K562 (cell line): ENCODE results near the gene CAPRIN2. TPM values are rescaled to one million over a fixed set of nuclear protein-coding genes. Genes with fewer than 3 reads are reported as not detected.

Experiments used
- POLR2A ChIP-seq: fragments of 450-650 bp; conservative IDR thresholded peaks from 2 replicates; pipeline ENCODE4 v1.6.1; 2016
- POLR2G ChIP-seq: fragments of 200-400 bp; formaldehyde crosslinking; IDR thresholded peaks from 2 replicates; pipeline ENCODE4 v1.6.1; 2017; ENCODE audit warnings: low read depth, mild to moderate bottlenecking, antibody characterized with exemption, low read length, moderate library complexity
- RAD21 ChIP-seq, 2 experiments: fragments of 250-450 bp in 1 of 2; fragments of 450-650 bp in 1 of 2; sonication (Bioruptor Pico) in 1 of 2; formaldehyde crosslinking in 1 of 2; IDR thresholded peaks in 1 of 2; conservative IDR thresholded peaks in 1 of 2; 2 replicates each; pipeline versions ENCODE4 v1.4.0 to v1.8.0; 2020 to 2022; ENCODE audit warnings: mild to moderate bottlenecking in 2 of 2, moderate library complexity in 1 of 2
- RNF2 ChIP-seq: sonication (generic); IDR thresholded peaks from 2 replicates; pipeline ENCODE4 v1.6.1; 2016
- ZBTB40 ChIP-seq, 2 experiments: fragments of 450-650 bp in 1 of 2; sonication (generic) in 1 of 2; formaldehyde crosslinking in 1 of 2; IDR thresholded peaks; 2 replicates each; pipeline versions ENCODE4 v1.7.1 to v1.9.0; 2016 to 2022; ENCODE audit warnings: inconsistent platforms in 1 of 2, mild to moderate bottlenecking in 1 of 2, missing genetic modification reagents in 1 of 2
- polyA plus RNA-seq, 8 experiments: library from polyadenylated mRNA; depleted of rRNA in 4 of 8; stranded (reverse) in 5 of 8; unstranded in 3 of 8; fragments of >200 nt; fragmentation: Nextera tagmentation in 2 of 8; fragmentation: Illumina TruSeq in 1 of 8; extraction: Ambion mirVana in 2 of 8; extraction: Trizol in 1 of 8; gene quantifications; 2 replicates each; pipeline versions ENCODE4 v1.2.1 to v1.2.3, GENCODE V29; 2011 to 2014; ENCODE audit warnings: inconsistent platforms in 1 of 8, missing spikeins in 1 of 8
- total RNA-seq, 7 experiments: library from RNA; depleted of rRNA in 6 of 7; stranded (reverse); fragments of >200 nt in 6 of 7; fragmentation: Illumina TruSeq in 2 of 7; extraction: Trizol in 2 of 7; gene quantifications; 2 replicates each; pipeline versions ENCODE4 v1.2.1 to v1.2.3, GENCODE V29; 2011 to 2021; ENCODE audit warnings: low replicate concordance in 1 of 7
- TF ChIP-seq, protein P1 (sequence below): fragments of 450-650 bp; IDR thresholded peaks from 2 replicates; pipeline ENCODE4 v1.6.1; 2016; ENCODE audit warnings: mild to moderate bottlenecking, moderate library complexity

Gene CAPRIN2
- total and polyA plus RNA-seq, 9 of the 15 experiments (the other 6 are each of a cell fraction or from before 2014, with no cell fraction given), result 2.3 to 14.5 (median 8.9) TPM

GRCh38 chr12:30754750-30755394 lies at the start of gene CAPRIN2 (continued):
- TF ChIP-seq ZBTB40 (IDR thresholded peaks at IDR 0.05) (peak; percentile 77), ZBTB40 (CRISPR knock-in tag; IDR thresholded peaks at IDR 0.05) (no peak), POLR2G (peak; percentile 91), RAD21 (CRISPR knock-in tag; conservative IDR thresholded peaks at IDR 0.05 in 1 of 2, IDR thresholded peaks at IDR 0.05 in 1 of 2) (peak; percentile 24 to 53; a peak in 2 of 4 replicates), POLR2A (peak; percentile 63), RNF2 (peak; percentile 56; the same call in 1 of the 2 replicates)
- TF ChIP-seq, protein P1, sequence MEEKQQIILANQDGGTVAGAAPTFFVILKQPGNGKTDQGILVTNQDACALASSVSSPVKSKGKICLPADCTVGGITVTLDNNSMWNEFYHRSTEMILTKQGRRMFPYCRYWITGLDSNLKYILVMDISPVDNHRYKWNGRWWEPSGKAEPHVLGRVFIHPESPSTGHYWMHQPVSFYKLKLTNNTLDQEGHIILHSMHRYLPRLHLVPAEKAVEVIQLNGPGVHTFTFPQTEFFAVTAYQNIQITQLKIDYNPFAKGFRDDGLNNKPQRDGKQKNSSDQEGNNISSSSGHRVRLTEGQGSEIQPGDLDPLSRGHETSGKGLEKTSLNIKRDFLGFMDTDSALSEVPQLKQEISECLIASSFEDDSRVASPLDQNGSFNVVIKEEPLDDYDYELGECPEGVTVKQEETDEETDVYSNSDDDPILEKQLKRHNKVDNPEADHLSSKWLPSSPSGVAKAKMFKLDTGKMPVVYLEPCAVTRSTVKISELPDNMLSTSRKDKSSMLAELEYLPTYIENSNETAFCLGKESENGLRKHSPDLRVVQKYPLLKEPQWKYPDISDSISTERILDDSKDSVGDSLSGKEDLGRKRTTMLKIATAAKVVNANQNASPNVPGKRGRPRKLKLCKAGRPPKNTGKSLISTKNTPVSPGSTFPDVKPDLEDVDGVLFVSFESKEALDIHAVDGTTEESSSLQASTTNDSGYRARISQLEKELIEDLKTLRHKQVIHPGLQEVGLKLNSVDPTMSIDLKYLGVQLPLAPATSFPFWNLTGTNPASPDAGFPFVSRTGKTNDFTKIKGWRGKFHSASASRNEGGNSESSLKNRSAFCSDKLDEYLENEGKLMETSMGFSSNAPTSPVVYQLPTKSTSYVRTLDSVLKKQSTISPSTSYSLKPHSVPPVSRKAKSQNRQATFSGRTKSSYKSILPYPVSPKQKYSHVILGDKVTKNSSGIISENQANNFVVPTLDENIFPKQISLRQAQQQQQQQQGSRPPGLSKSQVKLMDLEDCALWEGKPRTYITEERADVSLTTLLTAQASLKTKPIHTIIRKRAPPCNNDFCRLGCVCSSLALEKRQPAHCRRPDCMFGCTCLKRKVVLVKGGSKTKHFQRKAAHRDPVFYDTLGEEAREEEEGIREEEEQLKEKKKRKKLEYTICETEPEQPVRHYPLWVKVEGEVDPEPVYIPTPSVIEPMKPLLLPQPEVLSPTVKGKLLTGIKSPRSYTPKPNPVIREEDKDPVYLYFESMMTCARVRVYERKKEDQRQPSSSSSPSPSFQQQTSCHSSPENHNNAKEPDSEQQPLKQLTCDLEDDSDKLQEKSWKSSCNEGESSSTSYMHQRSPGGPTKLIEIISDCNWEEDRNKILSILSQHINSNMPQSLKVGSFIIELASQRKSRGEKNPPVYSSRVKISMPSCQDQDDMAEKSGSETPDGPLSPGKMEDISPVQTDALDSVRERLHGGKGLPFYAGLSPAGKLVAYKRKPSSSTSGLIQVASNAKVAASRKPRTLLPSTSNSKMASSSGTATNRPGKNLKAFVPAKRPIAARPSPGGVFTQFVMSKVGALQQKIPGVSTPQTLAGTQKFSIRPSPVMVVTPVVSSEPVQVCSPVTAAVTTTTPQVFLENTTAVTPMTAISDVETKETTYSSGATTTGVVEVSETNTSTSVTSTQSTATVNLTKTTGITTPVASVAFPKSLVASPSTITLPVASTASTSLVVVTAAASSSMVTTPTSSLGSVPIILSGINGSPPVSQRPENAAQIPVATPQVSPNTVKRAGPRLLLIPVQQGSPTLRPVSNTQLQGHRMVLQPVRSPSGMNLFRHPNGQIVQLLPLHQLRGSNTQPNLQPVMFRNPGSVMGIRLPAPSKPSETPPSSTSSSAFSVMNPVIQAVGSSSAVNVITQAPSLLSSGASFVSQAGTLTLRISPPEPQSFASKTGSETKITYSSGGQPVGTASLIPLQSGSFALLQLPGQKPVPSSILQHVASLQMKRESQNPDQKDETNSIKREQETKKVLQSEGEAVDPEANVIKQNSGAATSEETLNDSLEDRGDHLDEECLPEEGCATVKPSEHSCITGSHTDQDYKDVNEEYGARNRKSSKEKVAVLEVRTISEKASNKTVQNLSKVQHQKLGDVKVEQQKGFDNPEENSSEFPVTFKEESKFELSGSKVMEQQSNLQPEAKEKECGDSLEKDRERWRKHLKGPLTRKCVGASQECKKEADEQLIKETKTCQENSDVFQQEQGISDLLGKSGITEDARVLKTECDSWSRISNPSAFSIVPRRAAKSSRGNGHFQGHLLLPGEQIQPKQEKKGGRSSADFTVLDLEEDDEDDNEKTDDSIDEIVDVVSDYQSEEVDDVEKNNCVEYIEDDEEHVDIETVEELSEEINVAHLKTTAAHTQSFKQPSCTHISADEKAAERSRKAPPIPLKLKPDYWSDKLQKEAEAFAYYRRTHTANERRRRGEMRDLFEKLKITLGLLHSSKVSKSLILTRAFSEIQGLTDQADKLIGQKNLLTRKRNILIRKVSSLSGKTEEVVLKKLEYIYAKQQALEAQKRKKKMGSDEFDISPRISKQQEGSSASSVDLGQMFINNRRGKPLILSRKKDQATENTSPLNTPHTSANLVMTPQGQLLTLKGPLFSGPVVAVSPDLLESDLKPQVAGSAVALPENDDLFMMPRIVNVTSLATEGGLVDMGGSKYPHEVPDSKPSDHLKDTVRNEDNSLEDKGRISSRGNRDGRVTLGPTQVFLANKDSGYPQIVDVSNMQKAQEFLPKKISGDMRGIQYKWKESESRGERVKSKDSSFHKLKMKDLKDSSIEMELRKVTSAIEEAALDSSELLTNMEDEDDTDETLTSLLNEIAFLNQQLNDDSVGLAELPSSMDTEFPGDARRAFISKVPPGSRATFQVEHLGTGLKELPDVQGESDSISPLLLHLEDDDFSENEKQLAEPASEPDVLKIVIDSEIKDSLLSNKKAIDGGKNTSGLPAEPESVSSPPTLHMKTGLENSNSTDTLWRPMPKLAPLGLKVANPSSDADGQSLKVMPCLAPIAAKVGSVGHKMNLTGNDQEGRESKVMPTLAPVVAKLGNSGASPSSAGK, result peak; percentile 89
